ENCODE results near the gene DSTYK.

DNA sequence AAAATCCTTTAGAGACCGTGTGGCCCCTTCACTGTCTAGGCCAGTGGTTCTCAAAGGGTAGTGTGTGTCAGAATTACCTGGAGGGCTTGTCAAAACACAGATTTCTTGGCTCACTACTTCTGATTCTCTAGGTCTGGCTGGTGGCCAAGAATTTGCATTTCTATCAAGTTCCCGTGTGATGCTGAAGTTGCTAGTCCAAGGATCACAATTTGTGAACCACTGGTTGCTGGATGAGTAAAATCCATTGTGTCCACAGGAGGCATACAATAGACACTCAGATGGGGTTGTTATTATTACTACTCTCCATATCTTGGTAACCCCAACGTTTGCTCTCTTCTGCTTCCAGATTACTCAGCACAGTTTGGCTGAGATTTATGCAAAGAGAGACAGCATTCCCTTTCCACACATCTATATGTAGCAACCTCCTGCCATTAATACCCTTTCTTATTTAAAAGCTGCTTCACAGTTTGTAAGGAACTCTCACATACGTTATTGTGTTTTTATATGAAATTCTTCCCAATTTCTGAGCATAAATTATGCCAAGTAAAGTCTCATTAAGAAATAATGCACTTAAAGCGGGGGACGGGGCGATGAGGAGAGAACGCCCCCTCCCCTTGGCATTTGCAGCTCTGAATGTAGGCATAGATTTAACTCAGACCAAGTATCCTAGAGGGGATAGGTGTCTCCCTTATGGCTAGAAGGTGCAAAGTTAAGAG lies 15.5 kb upstream of the DSTYK start:
- TF ChIP-seq CTCF (IDR thresholded peaks at IDR 0.05) (peak in 2 of 4 experiments; percentile 5 to 10), EP300 (IDR thresholded peaks at IDR 0.05) (no peak), POLR2A (IDR thresholded peaks at IDR 0.05) (no peak), POLR2AphosphoS5 (IDR thresholded peaks at IDR 0.05) (no peak)
